NCI-H2171 treated with DMSO at 0.1 percent for 48 hours (cell line): ENCODE data around the gene CPSF3.
A peak's percentile ranks its signal among the peaks of the same experiment; 100 is the strongest.
"Not testable (repeated sequence)": the region's sequence is repeated elsewhere in the genome, so short reads cannot be mapped to it uniquely, and the experiment has no call there.

Experiments
- DNase-seq: peaks from one replicate; lab custom pipeline; 2025; lab: John Stamatoyannopoulos, UW

Gene CPSF3

DNA sequence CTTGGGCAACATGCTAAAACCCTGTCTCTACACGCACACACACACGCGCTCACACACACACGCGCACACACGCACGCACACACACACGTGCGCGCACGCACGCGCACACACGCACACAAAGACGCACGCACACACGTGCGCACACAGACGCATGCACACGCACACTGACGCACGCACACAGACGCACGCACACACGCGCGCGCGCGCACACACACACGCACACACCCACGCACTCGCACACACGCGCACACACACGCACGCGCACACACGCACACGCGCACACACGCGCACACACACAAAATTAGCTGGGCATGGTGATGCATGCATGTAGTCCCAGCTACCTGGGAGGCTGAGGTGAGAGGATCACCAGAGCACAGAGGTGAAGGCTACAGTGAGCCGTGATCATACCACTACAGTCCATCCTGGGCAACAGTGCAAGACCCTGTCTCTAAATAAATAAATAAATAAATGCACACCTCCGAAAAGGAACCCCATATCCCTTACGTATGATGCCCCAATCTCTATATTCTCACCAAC lies 42.8 kb downstream of the CPSF3 start:
- no peak for DNase-seq

DNA sequence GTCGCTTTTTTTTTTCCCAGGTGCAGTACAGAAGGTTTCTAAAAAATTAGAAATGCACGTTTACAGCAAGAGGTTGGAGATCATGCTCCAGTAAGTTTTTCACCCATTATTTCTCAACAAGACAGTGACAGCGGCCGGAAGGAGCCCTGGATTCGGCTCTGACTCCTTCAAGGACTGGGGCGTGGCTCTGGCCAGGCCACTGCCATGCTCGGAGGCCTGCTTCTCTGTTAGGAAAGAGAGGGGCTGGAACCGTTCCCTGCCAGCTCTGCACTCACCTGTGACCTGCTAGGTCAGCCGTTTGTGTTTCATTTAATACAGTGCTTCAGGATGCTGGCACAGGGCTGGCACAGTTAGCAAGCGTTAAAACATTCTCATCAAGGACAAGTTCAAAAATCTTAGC lies 44.2 kb downstream of the CPSF3 start:
- no peak for DNase-seq

DNA sequence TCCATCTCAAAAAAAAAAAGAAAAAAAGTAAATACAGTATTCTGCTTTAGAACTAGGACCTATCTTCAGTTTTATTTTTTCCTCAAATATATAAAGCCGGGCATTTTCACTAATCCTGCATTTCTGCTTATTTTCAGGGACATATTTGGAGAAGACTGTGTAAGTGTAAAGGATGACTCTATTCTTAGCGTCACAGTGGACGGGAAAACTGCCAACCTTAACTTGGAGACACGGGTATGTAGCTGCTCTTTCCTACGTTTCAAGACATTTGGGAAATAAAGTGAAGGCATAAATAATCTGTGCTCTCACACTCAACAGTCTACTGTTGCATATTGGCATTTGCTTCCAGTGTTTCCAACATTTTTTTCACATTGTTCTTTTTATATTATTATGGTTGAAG lies 47.8 kb downstream of the CPSF3 start:
- DNase-seq = no peak

DNA sequence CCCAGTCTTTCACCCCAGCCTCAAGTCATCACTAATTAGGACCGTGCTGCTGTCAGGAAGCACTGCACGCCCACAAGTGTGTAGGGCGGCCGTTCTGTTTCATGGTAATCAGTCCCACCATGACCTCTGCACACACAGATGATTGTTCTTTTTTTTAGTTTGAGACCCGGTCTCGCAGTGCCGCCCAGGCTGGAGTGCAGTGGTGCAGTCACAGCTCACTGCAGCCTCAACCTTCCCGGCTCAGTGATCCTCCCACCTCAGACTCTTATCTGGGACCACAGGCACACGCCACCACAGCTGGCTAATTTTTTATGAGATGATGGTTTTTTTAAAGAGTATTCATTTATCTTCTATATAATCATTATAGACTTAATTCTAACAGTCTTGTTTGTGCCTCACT lies 49.1 kb downstream of the CPSF3 start:
- no peak for DNase-seq

DNA sequence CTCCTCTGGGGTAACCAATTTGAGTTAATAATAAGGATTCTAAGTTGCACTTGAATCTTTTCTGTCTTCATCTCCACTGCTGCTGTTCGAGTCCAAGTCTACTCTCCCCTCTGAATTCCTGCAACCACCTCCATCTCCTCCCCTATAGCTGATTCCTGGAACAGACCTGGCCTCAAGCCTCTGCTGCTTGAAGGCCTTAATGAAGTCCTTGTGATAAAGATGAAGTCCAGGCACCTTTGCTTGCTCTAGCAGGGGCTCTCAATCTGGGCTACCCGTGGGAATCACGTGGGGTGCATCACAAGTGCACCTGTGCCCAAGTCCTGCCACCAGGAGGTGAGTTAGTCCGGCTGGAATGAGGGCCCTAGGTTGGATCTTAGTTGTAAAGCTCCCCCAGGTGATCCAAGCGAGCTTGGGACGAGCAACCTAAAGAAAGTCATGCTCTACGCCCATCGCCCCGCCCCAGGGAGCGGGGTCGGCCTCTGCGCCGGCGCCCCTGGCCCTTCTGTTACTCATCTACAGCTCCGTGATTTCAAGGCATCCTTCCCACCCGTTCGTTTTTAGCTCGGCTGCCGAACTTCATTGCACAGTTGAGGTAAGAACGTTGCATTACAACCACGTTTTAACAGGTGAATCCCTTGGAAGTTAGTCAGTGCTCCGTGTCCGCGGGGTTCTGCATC lies 50.0 kb downstream of the CPSF3 start:
- peak; percentile 41 for DNase-seq

DNA sequence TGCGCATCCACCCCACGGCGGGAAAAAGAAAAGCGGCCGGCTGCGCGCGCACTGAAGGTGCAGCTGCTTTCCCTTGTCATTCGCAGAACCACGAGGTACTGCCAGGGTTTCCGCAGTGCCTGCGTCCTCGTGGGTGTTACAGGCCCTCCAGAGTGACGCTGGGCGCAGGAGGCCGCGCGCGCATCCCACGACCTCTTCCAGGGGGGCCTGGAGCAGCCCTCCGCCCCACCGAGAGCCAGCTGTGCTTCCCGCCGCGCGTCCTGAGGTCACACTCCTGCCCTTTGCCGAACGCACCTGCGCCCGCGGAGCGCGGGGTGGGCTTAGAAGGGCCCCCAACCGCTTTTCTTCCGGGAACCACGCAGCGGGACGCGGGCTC lies 50.5 kb downstream of the CPSF3 start:
- no peak for DNase-seq

DNA sequence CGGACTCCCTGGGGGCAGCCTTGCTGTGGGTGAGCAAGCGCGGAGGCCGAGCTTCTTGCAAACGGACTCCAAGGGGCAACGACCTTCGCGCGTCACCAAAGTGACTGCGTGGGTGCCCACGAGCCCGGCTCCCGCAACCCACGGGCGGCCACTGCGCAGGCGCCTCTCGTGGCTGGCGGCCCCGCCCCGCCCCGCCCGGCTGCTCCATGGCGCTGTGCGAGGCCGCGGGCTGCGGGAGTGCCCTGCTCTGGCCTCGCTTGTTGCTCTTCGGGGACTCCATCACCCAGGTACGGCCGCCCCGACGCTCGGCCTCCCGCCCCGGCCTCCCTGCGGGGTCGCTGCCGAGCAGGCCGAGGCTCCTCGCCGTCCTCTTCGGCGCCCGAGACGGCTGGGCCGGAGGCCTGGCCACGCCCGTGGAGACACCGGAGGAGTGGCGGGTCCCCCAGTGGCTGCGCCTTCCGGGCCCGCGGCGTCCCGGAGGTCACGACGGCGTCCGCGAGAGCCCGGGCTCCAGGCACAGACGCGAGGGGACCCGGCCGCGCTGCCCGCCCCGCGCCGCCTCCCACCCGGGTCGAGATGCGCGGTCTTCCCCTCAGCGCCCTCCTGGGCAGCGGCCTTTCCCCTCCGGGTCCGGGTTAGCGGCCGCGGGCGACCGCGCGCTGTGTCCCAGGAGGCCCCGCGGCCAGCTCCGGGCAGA lies 51.1 kb downstream of the CPSF3 start, which contains the start of gene IAH1:
TSS of gene IAH1 (plus strand) at position 191 of the 697 bp plus-strand sequence. CDS start at position 207, 16 bp downstream.
- DNase-seq = peak; percentile 53

DNA sequence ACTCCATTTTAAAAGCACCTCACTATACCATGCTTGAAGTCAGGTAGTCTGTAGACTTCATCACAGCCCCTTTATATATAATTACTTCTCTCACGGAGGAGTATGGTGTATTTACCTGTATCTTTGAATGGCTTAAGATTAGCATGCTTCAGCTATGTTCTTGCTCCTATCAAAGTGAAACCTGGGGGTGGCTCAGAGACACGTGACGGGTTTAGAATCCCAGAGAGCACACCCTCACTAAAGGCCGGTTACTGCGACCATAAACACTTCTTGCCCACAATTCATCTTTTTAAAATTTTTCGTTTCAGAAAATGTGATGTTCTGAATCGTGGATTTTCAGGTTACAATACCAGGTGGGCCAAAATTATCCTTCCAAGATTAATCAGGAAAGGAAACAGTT lies 54.5 kb downstream of the CPSF3 start:
- no peak for DNase-seq

DNA sequence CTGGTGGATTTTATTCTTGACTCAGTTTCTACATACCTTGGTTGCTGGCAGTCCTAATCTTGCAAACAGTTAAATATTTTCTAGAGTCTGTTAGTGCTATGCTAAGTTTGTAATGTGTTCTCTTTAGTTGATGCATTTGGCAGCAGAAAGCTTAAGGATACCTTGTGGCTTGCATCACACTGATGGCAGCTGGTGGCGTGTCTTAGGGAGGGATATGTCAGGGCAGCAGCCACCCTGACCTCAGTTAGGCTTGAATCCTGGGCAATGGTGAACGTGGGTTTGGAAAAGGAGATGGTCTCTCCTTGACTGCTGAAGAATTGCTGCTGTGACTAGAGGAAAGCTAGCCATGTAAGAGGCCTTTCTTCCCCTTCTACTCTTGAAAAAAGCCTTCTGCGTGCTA lies 55.1 kb downstream of the CPSF3 start:
- no peak for DNase-seq

DNA sequence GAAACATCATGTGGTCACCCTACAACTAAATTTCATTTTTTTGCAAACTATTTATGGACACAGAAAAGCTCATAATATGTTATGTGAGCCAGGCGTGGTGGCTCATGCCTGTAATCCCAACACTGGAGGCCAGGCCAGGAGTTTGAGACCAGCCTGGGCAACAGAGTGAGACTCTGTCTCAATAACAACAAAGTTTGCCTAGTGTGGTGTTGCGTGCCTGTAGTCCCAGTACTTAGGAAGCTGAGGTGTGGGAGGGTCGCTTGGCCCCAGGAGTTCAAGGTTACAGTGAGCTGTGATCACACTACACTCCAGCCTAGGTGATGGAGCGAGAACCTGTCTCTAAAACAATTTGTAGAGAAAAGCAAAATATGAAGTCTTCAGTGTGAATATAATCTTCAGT lies 56.7 kb downstream of the CPSF3 start:
- no peak for DNase-seq

DNA sequence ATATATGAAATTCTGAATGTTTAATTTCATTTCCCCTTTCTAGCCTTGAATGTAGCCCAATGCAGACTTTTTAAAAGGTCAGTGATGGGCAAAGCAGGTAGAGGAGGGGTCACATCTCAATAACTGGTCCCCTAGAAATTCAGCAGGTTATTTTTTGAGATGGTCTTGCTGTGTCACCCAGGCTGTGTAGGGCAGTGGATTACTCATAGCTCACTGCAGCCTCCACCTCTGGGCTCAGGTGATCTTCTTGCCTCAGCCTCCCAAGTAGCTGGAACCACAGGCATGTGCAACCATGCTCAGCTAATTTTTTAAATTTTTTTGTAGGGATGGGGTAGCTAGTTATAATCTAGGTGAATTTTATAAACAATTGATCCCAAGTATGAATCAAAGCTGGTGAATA lies 59.7 kb downstream of the CPSF3 start:
- no peak for DNase-seq

DNA sequence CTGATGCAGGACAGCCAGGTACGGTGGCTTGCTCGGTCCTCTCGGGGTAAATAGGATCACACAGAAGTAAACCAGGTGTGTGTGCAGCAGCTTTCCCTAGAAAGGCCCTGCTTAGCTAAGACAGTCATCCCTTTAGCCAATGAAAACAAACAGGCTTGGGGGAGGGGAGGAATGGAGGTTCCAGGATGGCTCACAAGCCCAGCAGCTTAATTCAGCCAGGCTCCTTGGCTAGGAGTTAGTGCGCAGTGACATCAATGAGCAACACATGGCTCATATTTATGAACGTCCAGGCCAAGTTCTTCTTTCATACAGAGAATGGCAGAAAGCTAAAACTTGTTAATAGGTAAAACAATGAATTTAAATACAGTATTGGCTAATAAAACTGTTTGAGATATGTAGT lies 61.1 kb downstream of the CPSF3 start:
- no peak for DNase-seq

DNA sequence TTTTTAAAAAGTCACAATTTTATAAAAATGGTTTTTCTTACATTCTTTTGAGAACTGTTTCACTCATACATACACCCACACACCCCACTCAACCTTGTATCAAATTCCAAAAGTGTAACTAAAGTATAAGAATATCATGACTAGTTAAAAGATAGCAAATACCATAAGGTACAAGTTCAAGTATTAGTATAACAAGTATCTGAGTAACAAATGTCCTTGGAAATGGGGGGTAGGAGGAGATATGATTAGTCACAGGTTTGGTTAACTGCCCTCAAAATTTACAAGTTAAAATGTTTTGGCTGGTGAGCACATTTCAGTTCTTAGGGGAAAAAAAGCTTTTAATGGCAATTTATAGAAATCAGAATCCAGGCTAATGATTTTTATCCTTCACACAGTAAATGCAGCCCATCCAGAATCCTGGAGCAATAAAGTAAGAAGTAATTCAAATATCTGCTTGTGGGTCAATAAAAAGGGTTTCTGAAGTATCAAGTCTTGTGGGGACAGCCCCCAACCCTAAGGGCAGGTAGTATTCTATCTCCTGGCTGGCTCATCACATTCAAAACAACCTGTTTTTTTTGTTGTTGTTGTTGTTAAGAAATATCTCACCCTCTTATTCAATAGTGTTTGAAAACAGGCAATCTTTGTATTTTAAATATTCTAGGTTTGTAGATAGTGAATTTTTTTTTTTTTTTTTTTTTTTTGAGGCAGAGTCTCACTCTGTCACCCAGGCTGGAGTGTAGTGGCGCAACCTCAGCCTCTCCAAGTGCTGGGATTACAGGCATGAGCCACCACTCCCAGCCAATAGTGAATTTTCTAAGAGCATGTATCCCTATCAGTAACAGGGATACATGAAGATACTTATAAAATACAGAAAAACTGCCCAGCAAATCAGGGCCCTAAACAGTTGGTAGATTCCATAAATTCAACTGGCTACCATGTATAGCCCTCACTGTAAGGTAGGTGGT lies 65.4 kb downstream of the CPSF3 start:
- no peak for DNase-seq

DNA sequence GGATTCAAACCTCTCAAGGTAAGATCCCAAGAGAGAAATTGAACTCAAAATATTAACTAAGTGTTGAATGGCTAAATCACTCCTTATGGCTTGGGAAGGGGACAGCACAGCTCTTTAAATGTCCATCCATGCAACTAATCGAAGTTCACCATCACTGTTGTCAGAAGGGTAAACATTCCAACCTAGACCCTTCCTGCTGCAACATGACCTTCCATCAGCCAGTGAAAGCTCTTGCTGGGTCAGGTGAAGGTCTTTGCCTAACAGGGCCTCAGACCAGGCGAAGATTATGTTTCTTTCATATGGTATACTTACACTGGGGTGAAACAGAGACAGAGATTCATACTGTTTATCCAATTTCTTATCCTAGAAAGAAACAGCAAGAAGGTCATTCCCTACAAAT lies 67.3 kb downstream of the CPSF3 start:
- DNase-seq = no peak

DNA sequence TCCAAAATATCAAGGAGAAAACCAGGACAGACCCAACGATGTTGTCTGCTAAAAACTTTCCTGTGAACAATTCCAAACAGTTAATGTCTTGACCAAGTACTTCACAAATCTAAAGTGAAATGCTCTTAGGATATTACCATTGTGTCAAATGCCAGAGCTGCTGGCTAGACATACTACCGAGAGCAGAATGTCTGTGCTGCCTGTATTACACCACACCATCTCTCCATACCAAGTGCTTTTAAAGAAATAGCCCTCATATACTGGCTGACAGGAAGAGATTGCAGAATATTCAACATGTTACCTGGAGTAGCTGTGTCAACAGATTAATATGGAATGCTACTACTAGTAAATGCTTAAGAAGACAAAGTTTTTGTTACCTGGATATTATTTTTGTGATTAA lies 69.5 kb downstream of the CPSF3 start:
- DNase-seq = no peak

DNA sequence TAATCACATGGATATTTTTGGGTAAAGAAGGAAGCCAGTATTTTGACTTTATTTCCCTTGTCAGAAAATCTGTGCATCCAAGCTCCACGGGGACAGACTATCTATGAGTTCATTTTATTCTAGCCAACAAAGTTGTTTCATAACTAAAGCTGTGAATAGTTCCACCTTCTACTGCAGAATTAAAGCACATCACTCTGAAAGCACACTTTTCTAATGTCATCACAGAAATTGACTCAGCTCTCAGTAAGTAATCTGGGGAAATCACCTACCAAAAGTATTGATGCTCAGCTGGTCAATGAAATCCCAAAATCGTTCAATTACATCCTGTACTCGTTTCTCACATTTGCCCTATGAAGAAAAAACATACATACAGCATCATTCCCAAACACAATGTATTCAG lies 70.0 kb downstream of the CPSF3 start:
- no peak for DNase-seq

DNA sequence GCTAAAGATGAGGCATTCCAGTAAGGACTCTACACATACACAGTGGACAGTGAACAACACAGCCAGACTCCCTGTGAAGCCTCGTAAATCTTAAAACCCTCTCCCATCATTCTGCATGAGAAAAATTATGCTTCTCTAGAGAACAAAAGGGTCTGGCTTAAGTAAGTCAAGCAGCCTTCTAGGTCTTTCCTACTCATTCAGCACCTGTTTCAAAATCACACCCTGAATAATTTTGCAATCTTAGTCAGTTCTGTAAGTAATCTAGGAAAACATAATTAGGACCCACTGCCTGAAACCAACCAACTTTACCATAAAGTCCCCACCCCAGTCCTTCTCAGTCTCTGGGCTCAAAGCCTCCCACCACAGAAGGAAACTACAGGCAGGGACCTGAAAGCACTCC lies 70.6 kb downstream of the CPSF3 start:
- no peak for DNase-seq

DNA sequence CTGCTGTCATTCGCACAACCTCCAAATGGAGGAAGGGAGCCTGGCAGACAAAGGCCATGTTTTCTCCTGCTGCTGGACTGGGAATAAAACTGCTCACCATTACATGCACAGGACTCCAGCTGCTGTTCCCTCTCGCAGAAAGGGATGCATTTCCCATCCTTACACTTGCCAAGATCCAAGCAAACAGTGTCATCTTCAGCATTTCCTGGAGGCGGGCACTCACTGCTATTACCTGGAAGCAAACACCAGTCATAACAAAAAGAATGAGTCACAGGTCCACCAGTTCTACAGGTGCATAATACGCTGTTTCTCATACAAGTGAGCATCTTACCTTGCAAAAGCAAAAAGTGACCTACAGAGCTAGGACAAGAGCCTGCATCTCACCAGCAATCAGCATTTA lies 73.6 kb downstream of the CPSF3 start:
- no peak for DNase-seq

DNA sequence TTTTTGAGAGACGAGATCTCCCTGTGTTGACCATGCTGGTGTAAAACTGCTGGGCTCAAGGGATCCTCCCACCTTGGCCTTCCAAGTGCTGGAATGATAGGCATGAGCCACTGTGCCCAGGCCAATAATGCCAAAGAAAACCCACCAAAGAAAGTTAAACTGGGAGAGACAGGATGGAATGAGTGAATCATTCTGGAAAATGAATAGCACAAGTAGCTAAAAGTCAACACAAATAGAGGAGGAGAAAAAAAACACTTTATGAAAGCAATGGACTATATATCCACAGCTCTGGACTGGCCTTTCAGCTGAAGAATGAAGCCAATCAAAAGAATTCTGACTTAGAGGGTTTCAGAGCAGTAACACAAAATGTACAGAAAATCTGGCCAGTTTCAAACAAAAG lies 74.8 kb downstream of the CPSF3 start:
- no peak for DNase-seq

DNA sequence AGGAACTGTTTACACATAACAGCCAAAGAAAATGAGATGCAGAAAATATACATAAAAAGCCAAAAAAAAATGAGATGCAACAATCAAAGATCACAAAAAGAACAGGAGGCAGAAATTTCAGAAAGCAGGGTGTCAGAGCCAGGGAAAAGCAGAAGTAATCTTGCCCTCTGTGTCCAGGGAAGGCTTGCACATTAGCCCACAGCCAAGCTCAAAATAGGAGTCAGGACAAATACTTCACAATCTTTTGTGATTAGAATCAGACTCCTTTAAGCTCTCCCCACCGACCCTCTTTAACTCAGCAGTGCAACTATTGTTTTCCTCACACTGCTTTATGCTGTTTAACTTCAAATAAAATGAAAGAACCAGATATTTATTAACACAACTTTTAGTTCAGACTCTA lies 85.5 kb downstream of the CPSF3 start:
- DNase-seq = no peak

DNA sequence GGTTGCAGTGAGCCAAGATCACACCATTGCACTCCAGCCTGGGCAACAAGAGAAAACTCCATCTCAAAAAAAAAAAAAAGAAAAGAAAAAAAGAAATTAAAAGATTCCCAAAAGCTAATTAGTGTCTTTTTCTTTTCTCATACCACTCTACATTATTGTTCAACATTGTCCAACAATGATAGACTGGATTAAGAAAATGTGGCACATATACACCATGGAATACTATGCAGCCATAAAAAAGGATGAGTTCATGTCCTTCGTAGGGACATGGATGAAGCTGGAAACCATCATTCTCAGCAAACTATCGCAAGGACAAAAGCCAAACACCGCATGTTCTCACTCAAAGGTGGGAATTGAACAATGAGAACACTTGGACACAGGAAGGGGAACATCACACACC lies 90.5 kb downstream of the CPSF3 start:
- DNase-seq = not testable (repeated sequence)

DNA sequence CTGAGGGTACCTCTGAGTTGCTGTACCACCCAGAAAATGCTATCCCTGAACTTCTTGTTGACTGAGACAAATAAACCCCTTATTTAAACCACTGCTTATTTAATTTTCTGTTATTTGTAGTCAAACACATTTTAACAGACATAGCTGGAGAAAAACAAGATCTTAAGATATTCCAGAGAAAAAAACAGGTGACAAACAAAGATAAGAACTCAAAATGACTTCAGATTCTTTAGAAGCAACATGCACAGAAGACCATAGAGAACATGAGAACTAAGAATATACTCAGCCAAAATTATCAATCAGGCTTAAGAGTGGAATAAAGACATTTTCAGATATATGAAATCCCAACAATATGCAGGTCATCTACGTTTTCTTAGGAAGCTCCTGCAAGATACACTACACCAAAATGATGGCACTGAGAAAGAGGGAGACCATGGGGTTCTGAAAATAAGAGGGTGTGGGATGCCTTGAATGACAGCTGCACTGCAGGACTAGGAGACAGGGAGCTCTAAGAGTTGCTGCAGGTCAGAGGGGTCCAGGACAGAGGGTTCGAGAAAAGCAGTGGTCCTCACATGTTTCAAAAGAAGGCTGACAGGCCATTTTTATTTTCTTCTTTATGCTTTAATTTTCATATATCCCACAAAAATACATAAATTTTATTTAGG lies 93.8 kb downstream of the CPSF3 start:
- no peak for DNase-seq
